ENCODE data around the gene ZNF318.

GRCh38 chr6:43373252-43373875 is 3.9 kb upstream of the ZNF318 start:
- TF ChIP-seq YY1 (IDR thresholded peaks at IDR 0.05; ENCODE audit: insufficient read depth, insufficient read length): no peak
- no peak for TF ChIP-seq ZNF274 (IDR thresholded peaks at IDR 0.05; ENCODE audit: low read depth, low read length)
- no peak for TF ChIP-seq SUZ12 (IDR thresholded peaks at IDR 0.05; ENCODE audit: extremely low read depth, insufficient read depth, insufficient read length)
